ENCODE results near the gene BMP4. TPM values are rescaled to one million over a fixed set of nuclear protein-coding genes. Genes with fewer than 3 reads are reported as not detected.

BMP4 gene
- polyA plus RNA-seq, 1 donor (not counting 4 experiments of a cell fraction or from before 2014, with no cell fraction given) = 6.5 TPM

DNA sequence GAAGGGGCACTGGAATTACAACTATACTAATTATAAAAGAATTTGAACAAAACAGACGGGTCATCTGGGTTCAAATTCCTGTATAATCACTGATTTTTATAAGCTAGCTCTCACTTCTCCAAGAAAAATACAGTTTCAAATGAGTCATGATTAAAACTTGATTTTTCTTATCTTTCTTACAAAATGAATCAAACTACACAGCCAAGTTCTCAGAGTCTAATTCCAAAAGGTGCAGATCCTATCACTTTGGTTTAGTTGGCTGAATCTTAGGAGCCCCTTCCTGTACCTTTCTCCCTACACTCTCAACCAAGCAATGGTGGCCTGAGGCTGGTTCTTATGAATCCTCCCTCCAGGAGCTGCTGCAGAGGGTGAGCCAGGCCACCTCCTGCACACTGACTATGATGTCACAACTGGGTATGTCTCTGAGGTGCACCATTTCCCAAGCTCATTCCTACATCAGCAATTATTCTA, 43.8 kb upstream of the BMP4 start:
- Histone ChIP-seq H3K36me3 (ENCODE audit: control insufficient read depth in 2 of 2, extremely low read depth in 1 of 2, insufficient read depth in 2 of 2, low read length in 2 of 2) (no peaks in the 10 kb centered on the region), H3K9me3 (ENCODE audit: control insufficient read depth, low read depth, low read length) (no peaks in the 10 kb centered on the region), H3K9me1 (ENCODE audit: control insufficient read depth, extremely low read depth, insufficient read depth, low read length) (no peaks in the 10 kb centered on the region), H3K4me3 (ENCODE audit: control insufficient read depth in 2 of 3, extremely low read depth in 1 of 3, insufficient read depth in 2 of 3, low read depth in 1 of 3, low read length in 3 of 3) (no peak overlapping the region), H3K79me2 (ENCODE audit: control insufficient read depth, insufficient read depth, low read length) (no peaks in the 10 kb centered on the region), H3K9ac (ENCODE audit: control insufficient read depth, extremely low read depth, insufficient read depth, low read length) (no peak overlapping the region), H3K27ac (ENCODE audit: control insufficient read depth, insufficient read depth, low read length) (no peak overlapping the region), H2AFZ (ENCODE audit: control insufficient read depth, low read length) (no peak overlapping the region), H3K4me1 (ENCODE audit: control insufficient read depth, extremely low read depth, insufficient read depth, low read length) (no peaks in the 10 kb centered on the region), H3K4me2 (ENCODE audit: control insufficient read depth, extremely low read depth, insufficient read depth, low read depth, low read length) (no peak overlapping the region), H4K20me1 (ENCODE audit: control insufficient read depth, extremely low read depth, insufficient read depth, low read length) (no peaks in the 10 kb centered on the region), H3K27me3 (ENCODE audit: control insufficient read depth, extremely low read depth, insufficient read depth, low read length) (no peaks in the 10 kb centered on the region)
- DNase-seq (ENCODE audit: low read depth, low spot score) (no peak), FAIRE-seq (no peak)
- dilution Hi-C loops (cut with MboI; ENCODE audit: extremely low pct_ligation_motif_present, low sequenced_read_pairs) = no loop called here
- TF ChIP-seq, protein P1, sequence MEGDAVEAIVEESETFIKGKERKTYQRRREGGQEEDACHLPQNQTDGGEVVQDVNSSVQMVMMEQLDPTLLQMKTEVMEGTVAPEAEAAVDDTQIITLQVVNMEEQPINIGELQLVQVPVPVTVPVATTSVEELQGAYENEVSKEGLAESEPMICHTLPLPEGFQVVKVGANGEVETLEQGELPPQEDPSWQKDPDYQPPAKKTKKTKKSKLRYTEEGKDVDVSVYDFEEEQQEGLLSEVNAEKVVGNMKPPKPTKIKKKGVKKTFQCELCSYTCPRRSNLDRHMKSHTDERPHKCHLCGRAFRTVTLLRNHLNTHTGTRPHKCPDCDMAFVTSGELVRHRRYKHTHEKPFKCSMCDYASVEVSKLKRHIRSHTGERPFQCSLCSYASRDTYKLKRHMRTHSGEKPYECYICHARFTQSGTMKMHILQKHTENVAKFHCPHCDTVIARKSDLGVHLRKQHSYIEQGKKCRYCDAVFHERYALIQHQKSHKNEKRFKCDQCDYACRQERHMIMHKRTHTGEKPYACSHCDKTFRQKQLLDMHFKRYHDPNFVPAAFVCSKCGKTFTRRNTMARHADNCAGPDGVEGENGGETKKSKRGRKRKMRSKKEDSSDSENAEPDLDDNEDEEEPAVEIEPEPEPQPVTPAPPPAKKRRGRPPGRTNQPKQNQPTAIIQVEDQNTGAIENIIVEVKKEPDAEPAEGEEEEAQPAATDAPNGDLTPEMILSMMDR (optimal IDR thresholded peaks at IDR 0.05 in 1 of 3, IDR thresholded peaks at IDR 0.05 in 1 of 3, conservative IDR thresholded peaks at IDR 0.05 in 1 of 3; ENCODE audit: extremely low read depth in 1 of 3, insufficient read depth in 2 of 3, low read length in 3 of 3) = no peak
- no peak for TF ChIP-seq EZH2 (IDR thresholded peaks at IDR 0.05; ENCODE audit: low read length)

DNA sequence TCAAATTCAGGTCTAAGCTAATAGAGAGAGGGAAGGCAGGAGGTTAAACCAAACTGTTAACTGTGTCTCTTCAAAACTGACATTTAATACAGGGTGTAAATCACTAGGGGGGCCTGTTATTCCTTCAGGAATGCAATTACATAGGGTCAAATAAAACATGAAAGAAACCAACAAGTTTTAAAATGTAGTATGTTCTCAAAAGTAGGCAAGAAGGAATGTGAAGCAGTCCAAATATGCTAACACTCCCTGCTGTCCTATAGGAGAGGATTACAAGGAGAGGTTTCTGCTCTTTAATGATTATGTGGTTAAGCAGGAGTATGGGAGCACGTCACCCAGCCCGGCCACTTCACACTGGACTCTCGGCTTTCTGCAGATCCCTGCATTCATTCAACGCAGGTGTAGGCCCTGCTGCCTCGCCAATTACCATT, 42.5 kb upstream of the BMP4 start:
- TF ChIP-seq, protein P1 (optimal IDR thresholded peaks at IDR 0.05 in 1 of 3, IDR thresholded peaks at IDR 0.05 in 1 of 3, conservative IDR thresholded peaks at IDR 0.05 in 1 of 3; ENCODE audit: extremely low read depth in 1 of 3, insufficient read depth in 2 of 3, low read length in 3 of 3) = no peak
- no peak for TF ChIP-seq EZH2 (IDR thresholded peaks at IDR 0.05; ENCODE audit: low read length)
- H4K20me1 ChIP-seq (ENCODE audit: control insufficient read depth, extremely low read depth, insufficient read depth, low read length) = no peaks in the 10 kb centered on the region
- H3K27me3 ChIP-seq (ENCODE audit: control insufficient read depth, extremely low read depth, insufficient read depth, low read length) = no peaks in the 10 kb centered on the region
- H3K4me3 ChIP-seq (ENCODE audit: control insufficient read depth in 2 of 3, extremely low read depth in 1 of 3, insufficient read depth in 2 of 3, low read depth in 1 of 3, low read length in 3 of 3) = no peak overlapping the region
- H3K4me2 ChIP-seq (ENCODE audit: control insufficient read depth, extremely low read depth, insufficient read depth, low read depth, low read length) = no peak overlapping the region
- H3K9me3 ChIP-seq (ENCODE audit: control insufficient read depth, low read depth, low read length) = no peaks in the 10 kb centered on the region
- no peak overlapping the region for H3K9ac ChIP-seq (ENCODE audit: control insufficient read depth, extremely low read depth, insufficient read depth, low read length)
- H3K36me3 ChIP-seq (ENCODE audit: control insufficient read depth in 2 of 2, extremely low read depth in 1 of 2, insufficient read depth in 2 of 2, low read length in 2 of 2) = no peaks in the 10 kb centered on the region
- FAIRE-seq (no peak), DNase-seq (ENCODE audit: low read depth, low spot score) (no peak)
- dilution Hi-C loops (cut with MboI; ENCODE audit: extremely low pct_ligation_motif_present, low sequenced_read_pairs) = no loop called here
- no peaks in the 10 kb centered on the region for H3K79me2 ChIP-seq (ENCODE audit: control insufficient read depth, insufficient read depth, low read length)
- H2AFZ ChIP-seq (ENCODE audit: control insufficient read depth, low read length) = no peak overlapping the region
- no peak overlapping the region for H3K27ac ChIP-seq (ENCODE audit: control insufficient read depth, insufficient read depth, low read length)
- H3K4me1 ChIP-seq (ENCODE audit: control insufficient read depth, extremely low read depth, insufficient read depth, low read length) = peaks cover 4% of the 10 kb centered on the region
- no peaks in the 10 kb centered on the region for H3K9me1 ChIP-seq (ENCODE audit: control insufficient read depth, extremely low read depth, insufficient read depth, low read length)
